ENCODE data around the gene TMEM248. TPM values are rescaled to one million over a fixed set of nuclear protein-coding genes. Genes with fewer than 3 reads are reported as not detected.

The TMEM248 gene
- total RNA-seq, 1 experiment from 2014 or later: 59.3 TPM

DNA sequence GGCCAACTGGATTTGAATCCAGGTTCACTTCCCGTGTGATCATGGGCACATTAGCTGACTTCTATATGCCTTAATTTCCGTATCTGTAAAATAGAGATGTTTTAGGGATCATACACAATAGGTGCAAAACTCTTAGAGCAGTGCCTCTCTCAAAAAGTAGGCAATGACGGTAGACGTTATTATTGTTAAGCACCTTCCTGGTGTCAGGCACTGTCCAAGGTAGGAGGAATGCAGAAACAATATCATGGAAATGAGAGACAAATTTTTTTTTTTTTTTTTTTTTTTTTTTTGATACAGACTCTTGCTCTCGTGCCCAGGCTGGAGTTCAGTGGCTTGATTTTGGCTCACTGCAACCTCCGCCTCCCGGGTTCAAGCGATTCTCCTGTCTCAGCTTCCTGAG is 8.1 kb downstream of the TMEM248 start (continued):
- TF ChIP-seq FOSL1 (IDR thresholded peaks at IDR 0.05; ENCODE audit: low read depth): no peak

DNA sequence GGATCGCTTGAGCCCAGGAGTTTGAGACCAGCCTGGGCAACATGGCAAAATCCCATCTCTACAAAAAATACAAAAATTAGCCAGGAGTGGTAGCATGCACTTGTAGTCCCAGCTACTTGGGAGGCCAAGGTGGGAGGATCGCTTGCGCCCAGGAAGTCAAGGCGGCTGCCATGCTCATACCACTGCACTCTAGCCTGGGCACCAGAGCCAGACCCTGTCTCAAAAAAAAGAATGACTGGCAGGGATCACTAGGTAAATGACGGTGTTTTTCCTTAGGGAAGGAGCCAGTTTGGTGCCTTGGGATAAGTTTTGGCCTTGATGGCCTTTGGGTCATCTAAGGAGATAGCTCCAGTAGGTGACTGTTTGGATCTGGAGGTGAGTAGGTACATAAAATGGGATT is 8.9 kb downstream of the TMEM248 start:
- H3K36me3 ChIP-seq (ENCODE audit: control insufficient read depth in 1 of 2, insufficient read depth in 2 of 2, low read length in 2 of 2): peaks cover 0 to 2% of the 10 kb centered on the region in 2 experiments; a peak in 1 of 4 replicates
- no peak overlapping the region for H3K4me3 ChIP-seq (replicated peaks in 1 of 2; ENCODE audit: low read depth in 1 of 2, low read length in 2 of 2)
- no peaks in the 10 kb centered on the region for H3K9me2 ChIP-seq (ENCODE audit: insufficient read depth)
- BruUV-seq (replicated peaks): no TSS peak
- no peak overlapping the region for H3K4me2 ChIP-seq (ENCODE audit: low read length)
- DNase-seq (ENCODE audit: low read depth, low spot score) (no peak), ATAC-seq (no peak)
- peaks cover 0 to 12% of the 10 kb centered on the region in 2 experiments; a peak in 1 of 4 replicates for H3K4me1 ChIP-seq (ENCODE audit: control insufficient read depth in 1 of 2, insufficient read depth in 2 of 2, low read length in 2 of 2)
- no peaks in the 10 kb centered on the region for H3K27me3 ChIP-seq (ENCODE audit: insufficient read depth, low read length)
- no peak for TF ChIP-seq ZFX (IDR thresholded peaks at IDR 0.05)
- TF ChIP-seq, protein P1, sequence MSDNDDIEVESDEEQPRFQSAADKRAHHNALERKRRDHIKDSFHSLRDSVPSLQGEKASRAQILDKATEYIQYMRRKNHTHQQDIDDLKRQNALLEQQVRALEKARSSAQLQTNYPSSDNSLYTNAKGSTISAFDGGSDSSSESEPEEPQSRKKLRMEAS (IDR thresholded peaks at IDR 0.05): no peak
- no peak for TF ChIP-seq YY1 (IDR thresholded peaks at IDR 0.05; ENCODE audit: extremely low read depth, insufficient replicate concordance, low read depth, low read length)
- no peak for TF ChIP-seq SP1 (IDR thresholded peaks at IDR 0.05; ENCODE audit: low read depth)
- TF ChIP-seq JUND (IDR thresholded peaks at IDR 0.05): no peak
- TF ChIP-seq, protein P2, sequence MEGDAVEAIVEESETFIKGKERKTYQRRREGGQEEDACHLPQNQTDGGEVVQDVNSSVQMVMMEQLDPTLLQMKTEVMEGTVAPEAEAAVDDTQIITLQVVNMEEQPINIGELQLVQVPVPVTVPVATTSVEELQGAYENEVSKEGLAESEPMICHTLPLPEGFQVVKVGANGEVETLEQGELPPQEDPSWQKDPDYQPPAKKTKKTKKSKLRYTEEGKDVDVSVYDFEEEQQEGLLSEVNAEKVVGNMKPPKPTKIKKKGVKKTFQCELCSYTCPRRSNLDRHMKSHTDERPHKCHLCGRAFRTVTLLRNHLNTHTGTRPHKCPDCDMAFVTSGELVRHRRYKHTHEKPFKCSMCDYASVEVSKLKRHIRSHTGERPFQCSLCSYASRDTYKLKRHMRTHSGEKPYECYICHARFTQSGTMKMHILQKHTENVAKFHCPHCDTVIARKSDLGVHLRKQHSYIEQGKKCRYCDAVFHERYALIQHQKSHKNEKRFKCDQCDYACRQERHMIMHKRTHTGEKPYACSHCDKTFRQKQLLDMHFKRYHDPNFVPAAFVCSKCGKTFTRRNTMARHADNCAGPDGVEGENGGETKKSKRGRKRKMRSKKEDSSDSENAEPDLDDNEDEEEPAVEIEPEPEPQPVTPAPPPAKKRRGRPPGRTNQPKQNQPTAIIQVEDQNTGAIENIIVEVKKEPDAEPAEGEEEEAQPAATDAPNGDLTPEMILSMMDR (IDR thresholded peaks at IDR 0.05 in 2 of 3, conservative IDR thresholded peaks at IDR 0.05 in 1 of 3; ENCODE audit: borderline replicate concordance in 1 of 3, insufficient read depth in 1 of 3, low read depth in 2 of 3, low read length in 2 of 3): no peak
- no peak for TF ChIP-seq ZNF274 (IDR thresholded peaks at IDR 0.05; ENCODE audit: low read depth, low read length)
- no peak for TF ChIP-seq RAD21 (IDR thresholded peaks at IDR 0.05; ENCODE audit: low read depth)
- TF ChIP-seq, protein P3, sequence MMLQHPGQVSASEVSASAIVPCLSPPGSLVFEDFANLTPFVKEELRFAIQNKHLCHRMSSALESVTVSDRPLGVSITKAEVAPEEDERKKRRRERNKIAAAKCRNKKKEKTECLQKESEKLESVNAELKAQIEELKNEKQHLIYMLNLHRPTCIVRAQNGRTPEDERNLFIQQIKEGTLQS (IDR thresholded peaks at IDR 0.05): no peak
- no peak for TF ChIP-seq SRF (IDR thresholded peaks at IDR 0.05; ENCODE audit: low read depth)
- H3K9me3 ChIP-seq (ENCODE audit: control insufficient read depth in 1 of 2, insufficient read depth in 1 of 2, low read depth in 1 of 2, low read length in 2 of 2): no peaks in the 10 kb centered on the region
- no peak overlapping the region for H3K27ac ChIP-seq (ENCODE audit: low read depth, low read length)
- no peaks in the 10 kb centered on the region; the same call in 1 of the 2 replicates for H4K20me1 ChIP-seq (ENCODE audit: insufficient read depth)
- peaks cover 96% of the 10 kb centered on the region for H3K79me2 ChIP-seq (ENCODE audit: insufficient read depth, low read length)
- ChIA-PET POLR2A (no interaction called here), RAD21 (ENCODE audit: low non-redundant PET in 1 of 2, low total read pairs in 2 of 2, uncharacterized antibody in 2 of 2, unreplicated experiment in 2 of 2) (no interaction called here), CTCF (no interaction called here)
- intact Hi-C loops (cut with micrococcal nuclease): no loop called here
- no peak overlapping the region for H2AFZ ChIP-seq (ENCODE audit: low read depth, low read length, poor library complexity, severe bottlenecking)
- H3K9ac ChIP-seq (ENCODE audit: low read length): no peak overlapping the region
